GM12878 (cell line): Measurements from ENCODE around the gene SNF8. TPM values are rescaled to one million over a fixed set of nuclear protein-coding genes. Genes with fewer than 3 reads are reported as not detected.

Experiments
- BHLHE40 ChIP-seq, 2 experiments: fragments of 450-650 bp in 1 of 2; IDR thresholded peaks; 2 replicates each; pipeline ENCODE4 v1.6.1; 2011 to 2017; ENCODE audit warnings: low read depth in 2 of 2, borderline replicate concordance in 1 of 2, improper control_type of control experiment in 1 of 2, low read length in 1 of 2, mild to moderate bottlenecking in 1 of 2
- CUX1 ChIP-seq: IDR thresholded peaks from 2 replicates; pipeline ENCODE4 v1.6.1; 2012; ENCODE audit warnings: improper control_type of control experiment, low read depth, low read length; ENCODE audit not compliant: insufficient replicate concordance
- DPF2 ChIP-seq: fragments of 450-650 bp; IDR thresholded peaks from 2 replicates; pipeline ENCODE4 v1.6.1; 2017; ENCODE audit warnings: mild to moderate bottlenecking
- FOXM1 ChIP-seq: IDR thresholded peaks from 2 replicates; pipeline ENCODE4 v1.6.1; 2012; ENCODE audit warnings: low read depth, mild to moderate bottlenecking, inconsistent platforms, low read length, moderate library complexity
- JUNB ChIP-seq: IDR thresholded peaks from 2 replicates; pipeline ENCODE4 v1.6.1; 2016; ENCODE audit warnings: antibody characterized with exemption, mild to moderate bottlenecking
- LARP7 ChIP-seq: fragments of 450-650 bp; IDR thresholded peaks from 2 replicates; pipeline ENCODE4 v1.6.1; 2017; ENCODE audit warnings: mild to moderate bottlenecking
- POLR2A ChIP-seq: IDR thresholded peaks from 2 replicates; pipeline ENCODE4 v1.6.1; 2011; ENCODE audit warnings: low read depth, mild to moderate bottlenecking, low read length
- RAD51 ChIP-seq: fragments of 450-650 bp; IDR thresholded peaks from 2 replicates; pipeline ENCODE4 v1.6.1; 2016; ENCODE audit warnings: moderate library complexity, mild to moderate bottlenecking, inconsistent platforms
- RELB ChIP-seq: fragments of 450-650 bp; IDR thresholded peaks from 2 replicates; pipeline ENCODE4 v1.6.1; 2017; ENCODE audit warnings: low read depth, mild to moderate bottlenecking, moderate library complexity
- ZNF622 ChIP-seq: fragments of 450-650 bp; IDR thresholded peaks from 2 replicates; pipeline ENCODE4 v1.6.1; 2017; ENCODE audit warnings: mild to moderate bottlenecking, inconsistent platforms
- ZNF687 ChIP-seq: fragments of 450-650 bp; IDR thresholded peaks from 2 replicates; pipeline ENCODE4 v1.6.1; 2017; ENCODE audit warnings: mild to moderate bottlenecking, moderate library complexity
- polyA plus RNA-seq, 11 experiments: library from polyadenylated mRNA; depleted of rRNA in 4 of 11; unstranded in 6 of 11; stranded (reverse) in 5 of 11; fragments of >200 nt; fragmentation: Nextera tagmentation in 4 of 11; fragmentation: Illumina TruSeq in 1 of 11; extraction: Ambion mirVana in 4 of 11; extraction: Trizol in 1 of 11; gene quantifications; 1 replicate in 1 of 11; 2 replicates in 10 of 11; pipeline versions ENCODE4 v1.2.1 to v1.2.3, GENCODE V29; 2011 to 2016; ENCODE audit warnings: inconsistent platforms in 2 of 11, missing spikeins in 2 of 11, low read depth in 1 of 11
- total RNA-seq, 4 experiments: library from RNA; depleted of rRNA in 3 of 4; stranded (reverse); fragments of >200 nt in 3 of 4; fragmentation: Illumina TruSeq in 1 of 4; extraction: Trizol in 1 of 4; gene quantifications; 2 replicates each; pipeline versions ENCODE4 v1.2.1 to v1.2.3, GENCODE V29; 2013 to 2021
- TF ChIP-seq, protein P1 (sequence below): IDR thresholded peaks from 2 replicates; pipeline ENCODE4 v1.6.1; 2011; ENCODE audit warnings: mild to moderate bottlenecking, low read depth, low read length, moderate library complexity; ENCODE audit not compliant: insufficient replicate concordance
- TF ChIP-seq, protein P2 (sequence below): fragments of 450-650 bp; formaldehyde crosslinking; IDR thresholded peaks from 2 replicates; pipeline ENCODE4 v1.5.0; 2022; ENCODE audit warnings: mild to moderate bottlenecking, missing genetic modification characterization

Gene SNF8
- total and polyA plus RNA-seq, 10 of the 15 experiments (the other 5 are each of a cell fraction or from before 2014, with no cell fraction given): 6.1 to 228 (median 95.6) TPM

GRCh38 chr17:48912476-48912875 is 32.2 kb downstream of the SNF8 start (continued):
- no peak for TF ChIP-seq RELB
- no peak for TF ChIP-seq DPF2
- no peak for TF ChIP-seq RAD51
- no peak for TF ChIP-seq ZNF687
- no peak for TF ChIP-seq BHLHE40 (IDR thresholded peaks at IDR 0.05; ENCODE audit: borderline replicate concordance in 1 of 2, low read depth in 2 of 2, low read length in 1 of 2)
- TF ChIP-seq POLR2A: no peak
- TF ChIP-seq, protein P1, sequence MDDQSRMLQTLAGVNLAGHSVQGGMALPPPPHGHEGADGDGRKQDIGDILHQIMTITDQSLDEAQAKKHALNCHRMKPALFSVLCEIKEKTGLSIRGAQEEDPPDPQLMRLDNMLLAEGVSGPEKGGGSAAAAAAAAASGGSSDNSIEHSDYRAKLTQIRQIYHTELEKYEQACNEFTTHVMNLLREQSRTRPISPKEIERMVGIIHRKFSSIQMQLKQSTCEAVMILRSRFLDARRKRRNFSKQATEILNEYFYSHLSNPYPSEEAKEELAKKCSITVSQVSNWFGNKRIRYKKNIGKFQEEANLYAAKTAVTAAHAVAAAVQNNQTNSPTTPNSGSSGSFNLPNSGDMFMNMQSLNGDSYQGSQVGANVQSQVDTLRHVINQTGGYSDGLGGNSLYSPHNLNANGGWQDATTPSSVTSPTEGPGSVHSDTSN: no peak
- TF ChIP-seq, protein P2, sequence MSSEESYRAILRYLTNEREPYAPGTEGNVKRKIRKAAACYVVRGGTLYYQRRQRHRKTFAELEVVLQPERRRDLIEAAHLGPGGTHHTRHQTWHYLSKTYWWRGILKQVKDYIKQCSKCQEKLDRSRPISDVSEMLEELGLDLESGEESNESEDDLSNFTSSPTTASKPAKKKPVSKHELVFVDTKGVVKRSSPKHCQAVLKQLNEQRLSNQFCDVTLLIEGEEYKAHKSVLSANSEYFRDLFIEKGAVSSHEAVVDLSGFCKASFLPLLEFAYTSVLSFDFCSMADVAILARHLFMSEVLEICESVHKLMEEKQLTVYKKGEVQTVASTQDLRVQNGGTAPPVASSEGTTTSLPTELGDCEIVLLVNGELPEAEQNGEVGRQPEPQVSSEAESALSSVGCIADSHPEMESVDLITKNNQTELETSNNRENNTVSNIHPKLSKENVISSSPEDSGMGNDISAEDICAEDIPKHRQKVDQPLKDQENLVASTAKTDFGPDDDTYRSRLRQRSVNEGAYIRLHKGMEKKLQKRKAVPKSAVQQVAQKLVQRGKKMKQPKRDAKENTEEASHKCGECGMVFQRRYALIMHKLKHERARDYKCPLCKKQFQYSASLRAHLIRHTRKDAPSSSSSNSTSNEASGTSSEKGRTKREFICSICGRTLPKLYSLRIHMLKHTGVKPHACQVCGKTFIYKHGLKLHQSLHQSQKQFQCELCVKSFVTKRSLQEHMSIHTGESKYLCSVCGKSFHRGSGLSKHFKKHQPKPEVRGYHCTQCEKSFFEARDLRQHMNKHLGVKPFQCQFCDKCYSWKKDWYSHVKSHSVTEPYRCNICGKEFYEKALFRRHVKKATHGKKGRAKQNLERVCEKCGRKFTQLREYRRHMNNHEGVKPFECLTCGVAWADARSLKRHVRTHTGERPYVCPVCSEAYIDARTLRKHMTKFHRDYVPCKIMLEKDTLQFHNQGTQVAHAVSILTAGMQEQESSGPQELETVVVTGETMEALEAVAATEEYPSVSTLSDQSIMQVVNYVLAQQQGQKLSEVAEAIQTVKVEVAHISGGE: no peak
- TF ChIP-seq ZNF622: no peak
- TF ChIP-seq FOXM1: no peak
- TF ChIP-seq CUX1: no peak
- no peak for TF ChIP-seq LARP7
- TF ChIP-seq JUNB: no peak
